MM.1S (cell line): Measurements from ENCODE around the gene CGB7.

ENCODE experiments used
- CTCF ChIP-seq: fragments of 300-600 bp; sonication (generic); IDR thresholded peaks from 2 replicates; pipeline ENCODE4 v1.5.1; 2016; ENCODE audit warnings: antibody characterized with exemption, low read length, mixed read lengths
- EZH2 ChIP-seq: fragments of 300-600 bp; sonication (generic); optimal IDR thresholded peaks from 2 replicates; pipeline ENCODE3; 2017; ENCODE audit warnings: low read depth, mild to moderate bottlenecking, antibody characterized with exemption, low read length, mixed read lengths
- EZH2phosphoT487 ChIP-seq: fragments of 300-600 bp; sonication (generic); IDR thresholded peaks from 2 replicates; pipeline ENCODE4 v1.6.1; 2018; ENCODE audit warnings: antibody characterized with exemption, low read length

GRCh38 chr19:49059053-49059452 lies 1.5 kb upstream of the CGB7 start:
- no peak for TF ChIP-seq CTCF
- no peak for TF ChIP-seq EZH2phosphoT487
- TF ChIP-seq EZH2, result no peak
